ENCODE results near the gene USP11.
A peak's percentile ranks its signal among the peaks of the same experiment; 100 is the strongest.

DNA sequence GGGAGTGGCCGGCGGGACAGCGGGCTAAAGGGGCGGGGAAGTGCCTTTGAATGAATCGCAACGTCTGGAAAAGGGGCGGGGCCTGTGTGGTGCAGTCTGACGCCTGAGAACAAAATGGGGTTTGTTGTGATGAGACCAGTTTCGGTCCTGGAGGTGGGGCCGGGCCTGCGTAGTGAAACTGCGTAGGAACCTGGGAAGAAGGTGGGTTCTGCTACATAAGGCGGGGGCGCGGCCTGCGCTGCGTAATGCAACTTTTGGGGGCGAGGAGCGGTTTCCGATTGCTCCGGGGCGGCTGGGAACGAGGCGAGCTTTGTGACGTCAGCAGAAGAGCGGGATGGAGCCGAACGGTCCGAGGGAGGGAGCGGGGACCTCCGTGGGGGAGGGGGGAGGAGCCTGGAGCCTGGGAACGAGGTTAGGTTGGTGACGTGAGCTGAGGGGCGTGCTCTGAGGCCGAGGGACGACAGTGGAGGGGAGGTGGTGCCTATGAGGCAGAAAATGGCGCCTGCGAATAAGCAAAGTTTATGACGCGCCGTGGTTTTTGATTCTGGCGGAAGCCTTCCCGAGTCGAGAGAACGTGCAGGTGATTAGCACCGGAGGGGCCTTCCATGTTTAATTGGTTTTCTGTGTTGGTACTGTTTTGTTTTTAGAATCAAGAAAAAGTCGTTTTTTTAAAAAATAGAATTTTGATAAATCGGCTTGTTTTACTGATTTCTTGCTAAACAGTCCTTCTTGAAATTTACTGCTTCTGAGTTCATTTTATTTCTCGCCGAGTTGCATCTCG, 714 bp downstream of the USP11 start:
- TF ChIP-seq EP300 (IDR thresholded peaks at IDR 0.05; ENCODE audit: borderline replicate concordance in 1 of 2, low read depth in 2 of 2, low read length in 2 of 2) (peak in 1 of 2 experiments; percentile 83; a peak in 1 of 3 replicates), BRCA1 (IDR thresholded peaks at IDR 0.05; ENCODE audit: low read depth, low read length) (no peak)

Data from H1 (cell line).